GM23338 (cell line): ENCODE measurements around the gene VEPH1. TPM values are rescaled to one million over a fixed set of nuclear protein-coding genes. Genes with fewer than 3 reads are reported as not detected.

Experiments used
- ATAC-seq: fragments of 200-7000 bp; cut with Tn5 transposase; 3 replicates; pipeline ENCODE4 v1.9.1; 2020
- DNase-seq: peaks from one replicate; pipeline ENCODE4 v3.0.0-alpha.2; 2015; ENCODE audit warnings: low spot score
- H2AFZ ChIP-seq: fragments of 200-600 bp; sonication (generic); 2 replicates; pipeline ENCODE4 v1.8.0; 2016; ENCODE audit warnings: antibody characterized with exemption, mild to moderate bottlenecking, moderate library complexity
- H3F3A ChIP-seq: fragments of 200-600 bp; sonication (generic); replicated peaks from 2 replicates; pipeline ENCODE4 v1.8.0; 2017; ENCODE audit warnings: antibody characterized with exemption, mixed run types, low read depth
- H3K27ac ChIP-seq: fragments of 200-600 bp; sonication (generic); 2 replicates; pipeline ENCODE4 v1.6.1; 2016; ENCODE audit warnings: low read depth
- H3K27me3 ChIP-seq: fragments of 200-600 bp; sonication (generic); 2 replicates; pipeline ENCODE4 v1.8.0; 2016; ENCODE audit warnings: mild to moderate bottlenecking, mixed run types, moderate library complexity; ENCODE audit not compliant: insufficient read depth
- H3K36me3 ChIP-seq: fragments of 200-600 bp; sonication (generic); 2 replicates; pipeline ENCODE4 v1.8.0; 2016; ENCODE audit warnings: mild to moderate bottlenecking; ENCODE audit not compliant: insufficient read depth
- H3K4me1 ChIP-seq: fragments of 200-600 bp; sonication (generic); 2 replicates; pipeline ENCODE4 v1.8.0; 2016; ENCODE audit warnings: mild to moderate bottlenecking, moderate library complexity; ENCODE audit not compliant: insufficient read depth
- H3K4me2 ChIP-seq: fragments of 200-600 bp; sonication (generic); 2 replicates; pipeline ENCODE4 v1.7.1; 2017; ENCODE audit warnings: mixed run types
- H3K4me3 ChIP-seq: fragments of 200-600 bp; sonication (generic); 2 replicates; pipeline ENCODE4 v1.6.1; 2016; ENCODE audit warnings: mixed run types
- H3K79me2 ChIP-seq: fragments of 200-600 bp; sonication (generic); replicated peaks from 2 replicates; pipeline ENCODE4 v1.8.0; 2017; ENCODE audit warnings: mild to moderate bottlenecking; ENCODE audit not compliant: insufficient read depth
- H3K9me2 ChIP-seq: fragments of 200-600 bp; sonication (generic); 2 replicates; pipeline ENCODE4 v1.8.0; 2017; ENCODE audit not compliant: insufficient read depth
- H4K20me1 ChIP-seq: fragments of 200-600 bp; sonication (generic); replicated peaks from 2 replicates; pipeline ENCODE4 v1.8.0; 2017; ENCODE audit warnings: mild to moderate bottlenecking; ENCODE audit not compliant: insufficient read depth
- H3K27ac Mint-ChIP-seq: 2 replicates; pipeline ENCODE4 v1.8.0; 2020; ENCODE audit warnings: inconsistent platforms, mild to moderate bottlenecking, moderate library complexity, mixed read lengths
- H3K27me3 Mint-ChIP-seq: 3 replicates; pipeline ENCODE4 v1.8.0; 2022; ENCODE audit warnings: low read depth, mild to moderate bottlenecking, moderate library complexity, mixed read lengths, inconsistent platforms; ENCODE audit not compliant: insufficient read depth, poor library complexity
- H3K36me3 Mint-ChIP-seq: 3 replicates; pipeline ENCODE4 v1.8.0; 2021; ENCODE audit warnings: low read depth, mild to moderate bottlenecking, inconsistent platforms, moderate library complexity, mixed read lengths
- H3K4me1 Mint-ChIP-seq: 3 replicates; pipeline ENCODE4 v1.8.0; 2020; ENCODE audit warnings: mild to moderate bottlenecking, inconsistent platforms, mixed read lengths
- H3K4me3 Mint-ChIP-seq: 3 replicates; pipeline ENCODE4 v1.8.0; 2021; ENCODE audit warnings: moderate library complexity, mild to moderate bottlenecking, inconsistent platforms, mixed read lengths
- H3K9me3 Mint-ChIP-seq: 3 replicates; pipeline ENCODE4 v1.8.0; 2020; ENCODE audit warnings: moderate library complexity, mild to moderate bottlenecking, inconsistent platforms, mixed read lengths
- CREB1 ChIP-seq: fragments of 250-450 bp; sonication (Bioruptor Pico); IDR thresholded peaks from 2 replicates; pipeline ENCODE4 v1.5.0; 2020; ENCODE audit warnings: low read depth, mild to moderate bottlenecking, moderate library complexity
- EZH2 ChIP-seq: fragments of 200-600 bp; sonication (generic); IDR thresholded peaks from one replicate; pipeline ENCODE4 v1.8.0; 2017; ENCODE audit warnings: antibody characterized with exemption, mild to moderate bottlenecking, low read depth; ENCODE audit not compliant: unreplicated experiment
- NANOG ChIP-seq: IDR thresholded peaks from 2 replicates; pipeline ENCODE4 v1.6.1; 2016; ENCODE audit warnings: antibody characterized with exemption, borderline replicate concordance
- STAT1 ChIP-seq: IDR thresholded peaks from one replicate; pipeline ENCODE4 v1.6.1; 2016; ENCODE audit warnings: antibody characterized with exemption; ENCODE audit not compliant: unreplicated experiment
- polyA plus RNA-seq: library from polyadenylated mRNA; unstranded; fragments of >200 nt; fragmentation: Nextera tagmentation; extraction: Ambion mirVana; gene quantifications from 2 replicates; pipeline ENCODE4 v1.2.1, GENCODE V29; 2016
- total RNA-seq: library from RNA; depleted of rRNA; stranded (reverse); fragments of >200 nt; shearing (Covaris generic); gene quantifications from 2 replicates; pipeline ENCODE4 v1.2.3, GENCODE V29; 2014
- TF ChIP-seq, protein P1 (sequence below): IDR thresholded peaks from one replicate; pipeline ENCODE4 v1.6.1; 2018; ENCODE audit warnings: antibody characterized with exemption; ENCODE audit not compliant: unreplicated experiment
- TF ChIP-seq, protein P2 (sequence below): IDR thresholded peaks from 2 replicates; pipeline ENCODE4 v1.6.1; 2016; ENCODE audit warnings: antibody characterized with exemption
- TF ChIP-seq, protein P3 (sequence below), 2 experiments: fragments of 200-600 bp in 1 of 2; sonication (generic) in 1 of 2; conservative IDR thresholded peaks; 2 replicates each; pipeline versions ENCODE4 v1.5.1 to v1.6.1; 2016 to 2017; ENCODE audit warnings: antibody characterized with exemption in 2 of 2, low read depth in 2 of 2, mild to moderate bottlenecking in 2 of 2, moderate library complexity in 1 of 2

VEPH1 gene
- total and polyA plus RNA-seq, 2 experiments from 2014 or later: 15.4 to 33.8 TPM

DNA sequence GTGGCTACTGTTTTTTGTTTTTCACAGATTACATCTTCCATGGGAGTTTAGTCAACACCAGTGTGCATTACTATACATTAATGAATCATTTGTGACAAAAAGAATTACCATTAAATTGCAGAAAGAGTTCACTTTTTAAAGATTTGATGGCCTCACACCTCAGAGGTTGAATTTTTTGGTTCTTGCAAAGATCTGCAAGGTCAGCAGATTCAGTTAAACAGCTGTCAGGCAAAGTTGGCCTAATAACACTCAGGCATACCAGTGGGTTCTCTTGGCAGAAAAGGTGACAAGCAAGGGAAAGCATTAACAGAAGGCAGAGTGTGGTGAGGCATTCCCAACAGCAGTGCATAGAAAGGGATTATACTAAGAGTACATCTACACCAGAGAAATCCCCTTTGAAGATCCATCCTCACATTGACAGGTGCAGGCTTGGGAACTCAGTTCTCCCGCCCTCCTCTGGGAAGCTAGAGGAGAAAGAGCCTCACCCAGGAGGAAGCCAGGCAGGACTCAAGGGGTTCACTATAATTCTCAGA lies 90.8 kb downstream of the VEPH1 start (continued):
- TF ChIP-seq, protein P1, sequence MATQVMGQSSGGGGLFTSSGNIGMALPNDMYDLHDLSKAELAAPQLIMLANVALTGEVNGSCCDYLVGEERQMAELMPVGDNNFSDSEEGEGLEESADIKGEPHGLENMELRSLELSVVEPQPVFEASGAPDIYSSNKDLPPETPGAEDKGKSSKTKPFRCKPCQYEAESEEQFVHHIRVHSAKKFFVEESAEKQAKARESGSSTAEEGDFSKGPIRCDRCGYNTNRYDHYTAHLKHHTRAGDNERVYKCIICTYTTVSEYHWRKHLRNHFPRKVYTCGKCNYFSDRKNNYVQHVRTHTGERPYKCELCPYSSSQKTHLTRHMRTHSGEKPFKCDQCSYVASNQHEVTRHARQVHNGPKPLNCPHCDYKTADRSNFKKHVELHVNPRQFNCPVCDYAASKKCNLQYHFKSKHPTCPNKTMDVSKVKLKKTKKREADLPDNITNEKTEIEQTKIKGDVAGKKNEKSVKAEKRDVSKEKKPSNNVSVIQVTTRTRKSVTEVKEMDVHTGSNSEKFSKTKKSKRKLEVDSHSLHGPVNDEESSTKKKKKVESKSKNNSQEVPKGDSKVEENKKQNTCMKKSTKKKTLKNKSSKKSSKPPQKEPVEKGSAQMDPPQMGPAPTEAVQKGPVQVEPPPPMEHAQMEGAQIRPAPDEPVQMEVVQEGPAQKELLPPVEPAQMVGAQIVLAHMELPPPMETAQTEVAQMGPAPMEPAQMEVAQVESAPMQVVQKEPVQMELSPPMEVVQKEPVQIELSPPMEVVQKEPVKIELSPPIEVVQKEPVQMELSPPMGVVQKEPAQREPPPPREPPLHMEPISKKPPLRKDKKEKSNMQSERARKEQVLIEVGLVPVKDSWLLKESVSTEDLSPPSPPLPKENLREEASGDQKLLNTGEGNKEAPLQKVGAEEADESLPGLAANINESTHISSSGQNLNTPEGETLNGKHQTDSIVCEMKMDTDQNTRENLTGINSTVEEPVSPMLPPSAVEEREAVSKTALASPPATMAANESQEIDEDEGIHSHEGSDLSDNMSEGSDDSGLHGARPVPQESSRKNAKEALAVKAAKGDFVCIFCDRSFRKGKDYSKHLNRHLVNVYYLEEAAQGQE: no peak
- TF ChIP-seq NANOG: no peak

DNA sequence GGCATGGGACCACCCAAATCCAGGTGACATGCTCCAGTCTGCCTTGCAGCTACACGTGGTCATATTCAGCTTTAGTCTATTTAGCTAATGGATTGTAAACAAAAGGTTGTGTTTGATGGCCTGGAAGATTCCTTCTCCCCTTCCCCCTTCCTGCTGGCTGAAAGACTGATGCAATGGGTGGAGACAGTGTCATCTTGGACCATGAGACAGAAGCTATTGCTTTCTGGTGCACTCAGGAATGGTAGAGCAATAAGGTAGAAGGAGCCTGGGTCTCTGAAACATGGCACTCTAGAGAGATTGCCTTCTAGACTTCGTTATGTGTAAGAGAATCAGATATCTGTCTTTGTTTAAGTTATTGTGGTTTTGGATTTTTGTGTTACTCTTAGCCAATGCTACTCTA lies 92.3 kb downstream of the VEPH1 start:
- H3K27ac ChIP-seq: no peak overlapping the region
- DNase-seq (no peak), ATAC-seq (no peak)
- H3F3A ChIP-seq: no peaks in the 10 kb centered on the region
- Mint-ChIP-seq H3K4me3 (no peak overlapping the region), H3K27ac (peak overlapping the region; percentile 85), H3K4me1 (peaks cover 12% of the 10 kb centered on the region), H3K36me3 (peaks cover 6% of the 10 kb centered on the region; the same call in 1 of the 3 replicates), H3K27me3 (no peaks in the 10 kb centered on the region), H3K9me3 (no peaks in the 10 kb centered on the region)
- TF ChIP-seq CREB1 (CRISPR knock-in tag): no peak
- no peak overlapping the region for H3K4me3 ChIP-seq
- no peaks in the 10 kb centered on the region for H3K27me3 ChIP-seq
- no peak overlapping the region for H2AFZ ChIP-seq
- no peaks in the 10 kb centered on the region for H3K36me3 ChIP-seq
- no peaks in the 10 kb centered on the region for H3K79me2 ChIP-seq
- H4K20me1 ChIP-seq: no peaks in the 10 kb centered on the region
- H3K4me1 ChIP-seq: peaks cover 6% of the 10 kb centered on the region
- H3K4me2 ChIP-seq: no peak overlapping the region
- 0 out of 2 replicates have a peak, but pooled peaks cover 4% of the 10 kb centered on the region for H3K9me2 ChIP-seq

DNA sequence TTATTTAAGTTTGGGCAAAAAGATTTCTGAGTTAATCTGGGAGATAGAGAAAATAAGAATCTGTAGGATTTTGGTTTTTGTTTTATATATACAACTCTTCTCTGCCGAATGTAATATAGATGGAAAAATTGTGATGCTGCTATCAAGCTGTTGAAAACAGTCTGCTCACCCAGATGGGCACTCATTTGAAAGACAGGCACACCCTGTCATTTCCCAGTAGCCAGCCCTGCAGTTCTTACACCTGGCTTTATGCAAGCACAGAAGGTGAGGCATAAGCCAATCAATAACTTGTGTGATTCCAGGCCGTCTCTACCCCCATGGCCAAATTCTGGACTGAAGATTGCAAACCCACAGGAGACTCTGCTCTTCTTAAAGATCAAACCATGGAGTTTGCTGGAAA lies 93.7 kb downstream of the VEPH1 start:
- H3K9me3 Mint-ChIP-seq: no peaks in the 10 kb centered on the region
- no peaks in the 10 kb centered on the region for H4K20me1 ChIP-seq
- H3K36me3 Mint-ChIP-seq: peaks cover 6% of the 10 kb centered on the region; the same call in 1 of the 3 replicates
- H3F3A ChIP-seq: no peaks in the 10 kb centered on the region
- H3K9me2 ChIP-seq: 0 out of 2 replicates have a peak, but pooled peaks cover 4% of the 10 kb centered on the region
- no peak overlapping the region for H3K27ac Mint-ChIP-seq
- DNase-seq: no peak
- no peaks in the 10 kb centered on the region for H3K27me3 Mint-ChIP-seq
- peaks cover 23% of the 10 kb centered on the region for H3K4me1 Mint-ChIP-seq
- H3K36me3 ChIP-seq: no peaks in the 10 kb centered on the region
- no peak for ATAC-seq
- H3K27me3 ChIP-seq: no peaks in the 10 kb centered on the region
- H3K4me3 ChIP-seq: no peak overlapping the region
- H3K27ac ChIP-seq: no peak overlapping the region
- H3K4me2 ChIP-seq: no peak overlapping the region
- H2AFZ ChIP-seq: no peak overlapping the region
- no peaks in the 10 kb centered on the region for H3K79me2 ChIP-seq
- peaks cover 6% of the 10 kb centered on the region for H3K4me1 ChIP-seq
- H3K4me3 Mint-ChIP-seq: no peak overlapping the region
- TF ChIP-seq EZH2 (no peak), STAT1 (no peak)
- TF ChIP-seq, protein P2, sequence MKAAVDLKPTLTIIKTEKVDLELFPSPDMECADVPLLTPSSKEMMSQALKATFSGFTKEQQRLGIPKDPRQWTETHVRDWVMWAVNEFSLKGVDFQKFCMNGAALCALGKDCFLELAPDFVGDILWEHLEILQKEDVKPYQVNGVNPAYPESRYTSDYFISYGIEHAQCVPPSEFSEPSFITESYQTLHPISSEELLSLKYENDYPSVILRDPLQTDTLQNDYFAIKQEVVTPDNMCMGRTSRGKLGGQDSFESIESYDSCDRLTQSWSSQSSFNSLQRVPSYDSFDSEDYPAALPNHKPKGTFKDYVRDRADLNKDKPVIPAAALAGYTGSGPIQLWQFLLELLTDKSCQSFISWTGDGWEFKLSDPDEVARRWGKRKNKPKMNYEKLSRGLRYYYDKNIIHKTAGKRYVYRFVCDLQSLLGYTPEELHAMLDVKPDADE: no peak
- TF ChIP-seq, protein P3, sequence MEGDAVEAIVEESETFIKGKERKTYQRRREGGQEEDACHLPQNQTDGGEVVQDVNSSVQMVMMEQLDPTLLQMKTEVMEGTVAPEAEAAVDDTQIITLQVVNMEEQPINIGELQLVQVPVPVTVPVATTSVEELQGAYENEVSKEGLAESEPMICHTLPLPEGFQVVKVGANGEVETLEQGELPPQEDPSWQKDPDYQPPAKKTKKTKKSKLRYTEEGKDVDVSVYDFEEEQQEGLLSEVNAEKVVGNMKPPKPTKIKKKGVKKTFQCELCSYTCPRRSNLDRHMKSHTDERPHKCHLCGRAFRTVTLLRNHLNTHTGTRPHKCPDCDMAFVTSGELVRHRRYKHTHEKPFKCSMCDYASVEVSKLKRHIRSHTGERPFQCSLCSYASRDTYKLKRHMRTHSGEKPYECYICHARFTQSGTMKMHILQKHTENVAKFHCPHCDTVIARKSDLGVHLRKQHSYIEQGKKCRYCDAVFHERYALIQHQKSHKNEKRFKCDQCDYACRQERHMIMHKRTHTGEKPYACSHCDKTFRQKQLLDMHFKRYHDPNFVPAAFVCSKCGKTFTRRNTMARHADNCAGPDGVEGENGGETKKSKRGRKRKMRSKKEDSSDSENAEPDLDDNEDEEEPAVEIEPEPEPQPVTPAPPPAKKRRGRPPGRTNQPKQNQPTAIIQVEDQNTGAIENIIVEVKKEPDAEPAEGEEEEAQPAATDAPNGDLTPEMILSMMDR (conservative IDR thresholded peaks at IDR 0.05; ENCODE audit: low read depth in 2 of 2): no peak
